Activated naive CD4-positive, alpha-beta T cell treated with anti-CD3 and anti-CD28 coated beads, Interleukin-2, amount 10 ng/mL, durations not matched to agents 5 hours and 36 hours (primary cell): ENCODE measurements around the gene PPP1R13B. TPM values are rescaled to one million over a fixed set of nuclear protein-coding genes. Genes with fewer than 3 reads are reported as not detected.

Experiments used
- total RNA-seq, 2 experiments: library from RNA; stranded (reverse); gene quantifications; one replicate each; pipeline ENCODE4 v1.2.3, GENCODE V29; 2021

Gene PPP1R13B, protein sequence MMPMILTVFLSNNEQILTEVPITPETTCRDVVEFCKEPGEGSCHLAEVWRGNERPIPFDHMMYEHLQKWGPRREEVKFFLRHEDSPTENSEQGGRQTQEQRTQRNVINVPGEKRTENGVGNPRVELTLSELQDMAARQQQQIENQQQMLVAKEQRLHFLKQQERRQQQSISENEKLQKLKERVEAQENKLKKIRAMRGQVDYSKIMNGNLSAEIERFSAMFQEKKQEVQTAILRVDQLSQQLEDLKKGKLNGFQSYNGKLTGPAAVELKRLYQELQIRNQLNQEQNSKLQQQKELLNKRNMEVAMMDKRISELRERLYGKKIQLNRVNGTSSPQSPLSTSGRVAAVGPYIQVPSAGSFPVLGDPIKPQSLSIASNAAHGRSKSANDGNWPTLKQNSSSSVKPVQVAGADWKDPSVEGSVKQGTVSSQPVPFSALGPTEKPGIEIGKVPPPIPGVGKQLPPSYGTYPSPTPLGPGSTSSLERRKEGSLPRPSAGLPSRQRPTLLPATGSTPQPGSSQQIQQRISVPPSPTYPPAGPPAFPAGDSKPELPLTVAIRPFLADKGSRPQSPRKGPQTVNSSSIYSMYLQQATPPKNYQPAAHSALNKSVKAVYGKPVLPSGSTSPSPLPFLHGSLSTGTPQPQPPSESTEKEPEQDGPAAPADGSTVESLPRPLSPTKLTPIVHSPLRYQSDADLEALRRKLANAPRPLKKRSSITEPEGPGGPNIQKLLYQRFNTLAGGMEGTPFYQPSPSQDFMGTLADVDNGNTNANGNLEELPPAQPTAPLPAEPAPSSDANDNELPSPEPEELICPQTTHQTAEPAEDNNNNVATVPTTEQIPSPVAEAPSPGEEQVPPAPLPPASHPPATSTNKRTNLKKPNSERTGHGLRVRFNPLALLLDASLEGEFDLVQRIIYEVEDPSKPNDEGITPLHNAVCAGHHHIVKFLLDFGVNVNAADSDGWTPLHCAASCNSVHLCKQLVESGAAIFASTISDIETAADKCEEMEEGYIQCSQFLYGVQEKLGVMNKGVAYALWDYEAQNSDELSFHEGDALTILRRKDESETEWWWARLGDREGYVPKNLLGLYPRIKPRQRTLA
- 10 to 100 TPM; 15.4 to 19.0 TPM for total RNA-seq

DNA sequence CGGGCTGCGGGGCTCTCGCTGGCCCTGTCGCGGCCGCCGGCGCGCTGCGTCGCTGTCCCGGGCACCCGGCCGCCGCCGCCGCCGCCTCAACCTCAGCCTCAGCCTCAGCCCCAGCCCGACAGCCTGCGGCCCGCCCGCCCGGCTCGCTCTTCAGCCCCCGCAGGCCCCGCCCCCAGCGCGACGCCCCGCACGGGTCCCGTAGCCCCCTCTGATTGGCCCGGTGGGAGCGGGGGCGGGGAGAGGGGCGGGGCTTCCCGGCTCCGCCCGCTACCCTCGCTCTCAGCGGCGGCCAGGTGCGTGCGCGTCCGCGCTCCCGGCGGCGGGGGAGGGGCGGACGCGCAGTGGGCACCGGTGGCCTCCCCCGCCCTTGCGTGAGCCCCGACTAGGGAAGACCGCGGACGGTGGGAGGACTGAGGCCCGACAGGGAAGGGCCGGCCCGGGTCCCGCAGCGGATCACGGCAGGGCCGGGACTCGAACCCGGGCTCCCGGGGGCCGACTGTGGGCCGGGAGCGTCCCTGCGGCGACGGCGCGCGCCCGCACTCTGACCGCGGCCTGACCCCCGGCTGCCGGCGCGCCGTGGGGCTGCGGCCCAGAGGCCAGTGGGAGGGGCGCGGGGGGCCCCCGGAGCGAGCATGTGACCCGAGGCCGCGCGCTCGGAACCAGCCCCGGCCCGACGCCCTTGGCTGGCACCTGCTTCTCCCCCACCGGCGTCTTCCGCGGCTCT is at the start of gene PPP1R13B:
PPP1R13B (minus strand) TSS at position 125 of the 724 bp plus-strand sequence. CDS start 268 bp downstream, outside the sequence.

DNA sequence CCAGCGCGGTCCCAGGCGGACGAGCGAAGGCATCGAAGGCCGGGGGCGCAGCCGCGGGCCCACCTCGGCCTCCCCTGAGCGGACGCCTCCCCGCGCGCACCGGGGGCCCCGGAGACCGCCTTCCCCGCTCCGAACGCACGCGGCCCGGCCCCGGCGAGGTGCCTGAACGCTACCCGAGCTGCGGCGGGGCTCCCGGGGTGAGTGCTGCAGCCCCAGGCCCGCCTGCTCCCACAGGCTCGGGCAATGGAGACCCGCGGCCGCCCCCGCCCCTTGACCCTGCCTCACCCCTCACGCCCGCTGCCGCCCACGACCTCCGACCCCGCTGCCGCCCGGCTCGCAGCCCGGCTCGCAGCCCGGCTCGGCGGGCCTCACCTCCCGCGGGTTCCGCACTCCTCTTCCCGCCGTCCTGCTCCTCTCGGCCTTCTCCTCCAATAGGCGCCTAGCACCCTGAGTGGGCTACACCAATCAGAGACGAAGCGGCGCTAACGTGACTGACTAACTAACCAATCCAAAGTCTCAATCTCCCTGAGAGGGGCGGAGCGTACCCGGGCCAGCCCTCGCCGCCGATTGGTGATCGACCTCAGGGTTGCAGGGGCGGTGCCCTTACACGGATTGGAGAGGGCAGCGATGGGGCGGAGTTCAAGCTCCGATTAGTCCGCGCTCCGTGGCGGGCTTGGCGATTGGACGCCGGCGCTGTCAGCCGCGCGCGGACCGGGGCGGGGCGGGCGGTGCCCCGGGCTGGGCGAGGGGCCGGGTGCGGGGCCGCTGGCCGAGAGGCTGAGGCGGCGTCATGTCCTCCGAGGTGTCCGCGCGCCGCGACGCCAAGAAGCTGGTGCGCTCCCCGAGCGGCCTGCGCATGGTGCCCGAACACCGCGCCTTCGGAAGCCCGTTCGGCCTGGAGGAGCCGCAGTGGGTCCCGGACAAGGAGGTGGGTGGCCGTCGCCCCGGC is 132.0 kb downstream of the PPP1R13B start, which contains the start of the genes XRCC3 and ZFYVE21:
XRCC3 (minus strand) TSS at position 400 of the 949 bp plus-strand sequence. CDS start 4,364 bp downstream, outside the sequence.
ZFYVE21 (plus strand) TSS at position 759 of the 949 bp plus-strand sequence; CDS start at position 791, 32 bp downstream.

Other genes with a start within 250 kb of the PPP1R13B start
- 100 to 1,000 TPM; 140 to 141 TPM for gene KLC1, start 218.4 kb downstream of the PPP1R13B start, total RNA-seq
- 10 to 100 TPM; 26.0 to 28.3 TPM for gene XRCC3, start 132.1 kb downstream of the PPP1R13B start, total RNA-seq
- gene ZFYVE21, start 131.8 kb downstream of the PPP1R13B start, total RNA-seq, result 10 to 100 TPM; 18.9 to 19.3 TPM
- gene TDRD9, start 80.9 kb upstream of the PPP1R13B start, total RNA-seq, result under 1 TPM; 0.05 to 0.39 TPM
- not detected for gene RD3L, start 95.0 kb upstream of the PPP1R13B start, total RNA-seq
- gene ASPG, start 238.1 kb upstream of the PPP1R13B start, total RNA-seq, result not detected